Neural progenitor cell (in vitro differentiated cells): ENCODE data around the gene PTPRB. TPM values are rescaled to one million over a fixed set of nuclear protein-coding genes. Genes with fewer than 3 reads are reported as not detected.

Experiments used
- DNase-seq: peaks from one replicate; pipeline ENCODE4 v3.0.0-alpha.2; 2016; ENCODE audit warnings: low spot score
- H2AFZ ChIP-seq: fragments of 200-600 bp; sonication (generic); replicated peaks from 2 replicates; pipeline ENCODE4 v1.6.1; 2016; ENCODE audit warnings: antibody characterized with exemption
- H3F3A ChIP-seq: fragments of 200-600 bp; sonication (generic); 2 replicates; pipeline ENCODE4 v1.6.1; 2016; ENCODE audit warnings: antibody characterized with exemption, low read depth
- H3K27ac ChIP-seq: fragments of 200-600 bp; sonication (generic); 2 replicates; pipeline ENCODE4 v1.5.1; 2016; ENCODE audit warnings: mild to moderate bottlenecking
- H3K27me3 ChIP-seq: fragments of 200-600 bp; sonication (generic); 2 replicates; pipeline ENCODE4 v1.6.1; 2016; ENCODE audit warnings: mild to moderate bottlenecking, moderate library complexity
- H3K36me3 ChIP-seq: fragments of 200-600 bp; sonication (generic); 2 replicates; pipeline ENCODE4 v1.5.1; 2016
- H3K4me1 ChIP-seq: fragments of 200-600 bp; sonication (generic); 2 replicates; pipeline ENCODE4 v1.6.1; 2016; ENCODE audit warnings: mixed run types
- H3K4me2 ChIP-seq: fragments of 200-600 bp; sonication (generic); 2 replicates; pipeline ENCODE4 v1.6.1; 2016
- H3K4me3 ChIP-seq: fragments of 200-600 bp; sonication (generic); 2 replicates; pipeline ENCODE4 v1.5.1; 2016
- H3K79me2 ChIP-seq: fragments of 200-600 bp; sonication (generic); 2 replicates; pipeline ENCODE4 v1.6.1; 2016; ENCODE audit warnings: low read depth
- H3K9ac ChIP-seq: fragments of 200-600 bp; sonication (generic); 2 replicates; pipeline ENCODE4 v1.6.1; 2016
- H3K9me3 ChIP-seq: fragments of 200-600 bp; sonication (generic); 2 replicates; pipeline ENCODE4 v1.5.1; 2016; ENCODE audit warnings: low read depth
- H4K20me1 ChIP-seq: fragments of 200-600 bp; sonication (generic); 2 replicates; pipeline ENCODE4 v1.6.1; 2016; ENCODE audit warnings: low read depth
- H3K27ac Mint-ChIP-seq: 3 replicates; pipeline ENCODE4 v1.8.0; 2021; ENCODE audit warnings: mixed read lengths
- H3K27me3 Mint-ChIP-seq: 2 replicates; pipeline ENCODE4 v1.8.0; 2022; ENCODE audit warnings: low read depth, mild to moderate bottlenecking, inconsistent platforms, moderate library complexity, mixed read lengths; ENCODE audit not compliant: insufficient read depth
- H3K36me3 Mint-ChIP-seq: 3 replicates; pipeline ENCODE4 v1.8.0; 2021; ENCODE audit warnings: mixed read lengths
- H3K4me1 Mint-ChIP-seq: 3 replicates; pipeline ENCODE4 v1.8.0; 2021; ENCODE audit warnings: mixed read lengths
- H3K4me3 Mint-ChIP-seq: 3 replicates; pipeline ENCODE4 v1.8.0; 2021; ENCODE audit warnings: mild to moderate bottlenecking, moderate library complexity, mixed read lengths
- H3K9me3 Mint-ChIP-seq: 3 replicates; pipeline ENCODE4 v1.8.0; 2020; ENCODE audit warnings: mixed read lengths
- CTCF ChIP-seq: fragments of 200-600 bp; sonication (generic); IDR thresholded peaks from 2 replicates; pipeline ENCODE4 v1.5.1; 2017; ENCODE audit warnings: antibody characterized with exemption, mild to moderate bottlenecking
- EZH2 ChIP-seq: fragments of 200-600 bp; sonication (generic); IDR thresholded peaks from 2 replicates; pipeline ENCODE4 v1.6.1; 2017; ENCODE audit warnings: antibody characterized with exemption, mild to moderate bottlenecking, moderate library complexity
- EZH2phosphoT487 ChIP-seq: fragments of 200-600 bp; sonication (generic); IDR thresholded peaks from 2 replicates; pipeline ENCODE4 v1.6.1; 2017; ENCODE audit warnings: antibody characterized with exemption
- total RNA-seq: library from RNA; depleted of rRNA; stranded (reverse); fragments of >200 nt; gene quantifications from 2 replicates; pipeline ENCODE4 v1.2.3, GENCODE V29; 2015; ENCODE audit warnings: low replicate concordance

Gene PTPRB
- total RNA-seq, 1 donor from 2014 or later: not detected

- Mint-ChIP-seq H3K4me3 (no peak overlapping the region), H3K9me3 (peaks cover 3% of the 10 kb centered on the region), H3K27me3 (no peaks in the 10 kb centered on the region), H3K4me1 (peaks cover 2% of the 10 kb centered on the region), H3K36me3 (no peaks in the 10 kb centered on the region), H3K27ac (no peak overlapping the region)
- Histone ChIP-seq H3K9me3 (no peaks in the 10 kb centered on the region), H4K20me1 (no peaks in the 10 kb centered on the region), H3F3A (peaks cover 7% of the 10 kb centered on the region), H3K27ac (no peak overlapping the region), H3K4me2 (no peak overlapping the region), H3K9ac (no peak overlapping the region), H3K4me1 (peaks cover 8% of the 10 kb centered on the region), H3K4me3 (no peak overlapping the region), H2AFZ (no peak overlapping the region), H3K79me2 (no peaks in the 10 kb centered on the region), H3K27me3 (no peaks in the 10 kb centered on the region), H3K36me3 (no peaks in the 10 kb centered on the region)
- TF ChIP-seq CTCF: no peak
- no peak for TF ChIP-seq EZH2phosphoT487
- TF ChIP-seq EZH2: no peak
- DNase-seq: no peak
These were observed 21.9 kb upstream of the PTPRB start for GRCh38 chr12:70659077-70659606.

GRCh38 chr12:70657616-70658286 is 20.5 kb upstream of the PTPRB start:
- no peaks in the 10 kb centered on the region for H3K27me3 ChIP-seq
- H2AFZ ChIP-seq: peak overlapping the region; percentile 66
- Mint-ChIP-seq H3K9me3 (peaks cover 3% of the 10 kb centered on the region), H3K4me3 (no peak overlapping the region), H3K27me3 (no peaks in the 10 kb centered on the region), H3K4me1 (no peaks in the 10 kb centered on the region), H3K36me3 (no peaks in the 10 kb centered on the region), H3K27ac (no peak overlapping the region)
- no peak for DNase-seq
- H3F3A ChIP-seq: no peaks in the 10 kb centered on the region
- H4K20me1 ChIP-seq: no peaks in the 10 kb centered on the region
- H3K79me2 ChIP-seq: no peaks in the 10 kb centered on the region
- TF ChIP-seq EZH2phosphoT487 (no peak), CTCF (no peak), EZH2 (no peak)
- H3K4me1 ChIP-seq: no peaks in the 10 kb centered on the region
- no peaks in the 10 kb centered on the region for H3K9me3 ChIP-seq
- H3K9ac ChIP-seq: no peak overlapping the region
- no peak overlapping the region for H3K4me3 ChIP-seq
- H3K4me2 ChIP-seq: no peak overlapping the region
- H3K27ac ChIP-seq: no peak overlapping the region
- H3K36me3 ChIP-seq: no peaks in the 10 kb centered on the region

GRCh38 chr12:70652451-70652850 is 15.2 kb upstream of the PTPRB start:
- Histone ChIP-seq H2AFZ (no peak overlapping the region), H4K20me1 (no peaks in the 10 kb centered on the region), H3K9me3 (no peaks in the 10 kb centered on the region), H3K4me2 (no peak overlapping the region), H3K36me3 (no peaks in the 10 kb centered on the region), H3K27ac (no peak overlapping the region), H3K9ac (no peak overlapping the region), H3K79me2 (no peaks in the 10 kb centered on the region), H3K27me3 (no peaks in the 10 kb centered on the region), H3F3A (no peaks in the 10 kb centered on the region), H3K4me1 (no peaks in the 10 kb centered on the region), H3K4me3 (no peak overlapping the region)
- no peaks in the 10 kb centered on the region for H3K27me3 Mint-ChIP-seq
- DNase-seq: no peak
- no peak overlapping the region for H3K27ac Mint-ChIP-seq
- no peaks in the 10 kb centered on the region for H3K36me3 Mint-ChIP-seq
- H3K4me3 Mint-ChIP-seq: no peak overlapping the region
- H3K4me1 Mint-ChIP-seq: no peaks in the 10 kb centered on the region
- no peaks in the 10 kb centered on the region for H3K9me3 Mint-ChIP-seq
- no peak for TF ChIP-seq EZH2phosphoT487
- no peak for TF ChIP-seq EZH2
- TF ChIP-seq CTCF: no peak
